Lung microvascular endothelial cell (primary cell): ENCODE measurements around the gene NOL9. TPM values are rescaled to one million over a fixed set of nuclear protein-coding genes. Genes with fewer than 3 reads are reported as not detected.
"Not testable (repeated sequence)": the region's sequence is repeated elsewhere in the genome, so short reads cannot be mapped to it uniquely, and the experiment has no call there.

Experiments
- DNase-seq, 2 donors: peaks; one replicate each; pipeline versions ENCODE4 v3.0.0 to v3.0.0-alpha.2; 2010; ENCODE audit warnings: low read depth in 2 of 2
- total RNA-seq: library from RNA; depleted of rRNA; stranded (reverse); fragments of >200 nt; gene quantifications from 2 replicates; pipeline ENCODE4 v1.2.1, GENCODE V29; 2014

The NOL9 gene
- total RNA-seq, 1 donor from 2014 or later, result 15.1 TPM

- DNase-seq, result no peak
Measured at GRCh38 chr1:6503884-6504602, 50.3 kb downstream of the NOL9 start.

- peak; percentile 41 to 54 for DNase-seq
Measured at GRCh38 chr1:6502000-6502891, 52.1 kb downstream of the NOL9 start.

GRCh38 chr1:6501279-6501813 lies 53.0 kb downstream of the NOL9 start:
- no peak for DNase-seq

- no peak for DNase-seq
Measured at GRCh38 chr1:6500544-6501278, 53.6 kb downstream of the NOL9 start.

- DNase-seq, result no peak
Measured at GRCh38 chr1:6499296-6499695, 55.0 kb downstream of the NOL9 start.

- no peak for DNase-seq
Measured at GRCh38 chr1:6498576-6499111, 55.7 kb downstream of the NOL9 start.

GRCh38 chr1:6497867-6498575 lies 56.3 kb downstream of the NOL9 start:
- DNase-seq, result no peak

- peak; percentile 44 to 65 for DNase-seq
Measured at GRCh38 chr1:6497215-6497866, 57.0 kb downstream of the NOL9 start.

GRCh38 chr1:6496890-6497214 lies 57.5 kb downstream of the NOL9 start:
- no peak for DNase-seq

- DNase-seq, result no peak
Measured at GRCh38 chr1:6496365-6496721, 58.0 kb downstream of the NOL9 start.

GRCh38 chr1:6495540-6496364 lies 58.6 kb downstream of the NOL9 start:
- DNase-seq, result no peak

GRCh38 chr1:6495041-6495441 lies 59.3 kb downstream of the NOL9 start:
- no peak for DNase-seq

- DNase-seq, result no peak
Measured at GRCh38 chr1:6494627-6495026, 59.7 kb downstream of the NOL9 start.

- DNase-seq, result not testable (repeated sequence)
Measured at GRCh38 chr1:6493834-6494223, 60.5 kb downstream of the NOL9 start.

GRCh38 chr1:6491966-6492365 lies 62.3 kb downstream of the NOL9 start:
- no peak for DNase-seq

GRCh38 chr1:6491480-6491962 lies 62.8 kb downstream of the NOL9 start, which contains the start of gene PLEKHG5:
TSS of gene PLEKHG5 (minus strand) at chr1:6491667. CDS start at chr1:6477571, 14,096 bp downstream.
- DNase-seq, result peak; percentile 70 to 87

- DNase-seq, result no peak
Measured at GRCh38 chr1:6491081-6491449, 63.2 kb downstream of the NOL9 start.

- peak; percentile 75 for DNase-seq
Measured at GRCh38 chr1:6490181-6491080, 63.9 kb downstream of the NOL9 start.
